Neuronal stem cell (in vitro differentiated cells): Measurements from ENCODE around the gene TLCD4.

Experiments used
- DNase-seq: peaks from one replicate; pipeline ENCODE4 v3.0.0-alpha.2; 2013; ENCODE audit warnings: low spot score
- H2AFZ ChIP-seq: one replicate; pipeline ENCODE4 v1.6.1; 2013; ENCODE audit warnings: mild to moderate bottlenecking, low read length, inconsistent platforms
- H2AK5ac ChIP-seq: 2 replicates; pipeline ENCODE4 v1.6.1; 2013; ENCODE audit warnings: low read depth, mild to moderate bottlenecking, inconsistent platforms, low read length, moderate library complexity, mixed read lengths
- H2BK120ac ChIP-seq: 2 replicates; pipeline ENCODE4 v1.6.1; 2013; ENCODE audit warnings: low read depth, mild to moderate bottlenecking, inconsistent platforms, low read length, moderate library complexity, mixed read lengths
- H2BK12ac ChIP-seq: one replicate; pipeline ENCODE4 v1.6.1; 2013; ENCODE audit warnings: low read length, inconsistent platforms
- H2BK15ac ChIP-seq: 2 replicates; pipeline ENCODE4 v1.6.1; 2013; ENCODE audit warnings: mild to moderate bottlenecking, low read length, inconsistent platforms, mixed read lengths
- H2BK5ac ChIP-seq: one replicate; pipeline ENCODE4 v1.6.1; 2013; ENCODE audit warnings: inconsistent platforms, mild to moderate bottlenecking, low read length, moderate library complexity
- H3K14ac ChIP-seq: one replicate; pipeline ENCODE4 v1.6.1; 2013; ENCODE audit warnings: low read length, inconsistent platforms
- H3K18ac ChIP-seq: 2 replicates; pipeline ENCODE4 v1.6.1; 2013; ENCODE audit warnings: low read length, inconsistent platforms
- H3K23ac ChIP-seq: 2 replicates; pipeline ENCODE4 v1.6.1; 2013; ENCODE audit warnings: low read depth, mild to moderate bottlenecking, mixed read lengths, low read length, inconsistent platforms; ENCODE audit not compliant: poor library complexity
- H3K27ac ChIP-seq: replicated peaks from 3 replicates; pipeline ENCODE4 v1.5.1; 2013; ENCODE audit warnings: low read length, inconsistent platforms
- H3K27me3 ChIP-seq, 3 experiments: 2 replicates each; pipeline ENCODE4 v1.6.1; 2013; ENCODE audit warnings: low read length in 3 of 3, mild to moderate bottlenecking in 2 of 3, inconsistent platforms in 1 of 3, low read depth in 1 of 3, mixed read lengths in 1 of 3, moderate library complexity in 1 of 3; ENCODE audit not compliant: control insufficient read depth in 3 of 3, insufficient read depth in 3 of 3
- H3K36me3 ChIP-seq, 2 donors: replicated peaks in 1 of 2; 2 replicates each; pipeline ENCODE4 v1.6.1; 2013; ENCODE audit warnings: low read length in 2 of 2; ENCODE audit not compliant: control insufficient read depth in 2 of 2, insufficient read depth in 2 of 2
- H3K4ac ChIP-seq: 2 replicates; pipeline ENCODE4 v1.6.1; 2013; ENCODE audit warnings: inconsistent platforms, mild to moderate bottlenecking, low read length, moderate library complexity
- H3K4me1 ChIP-seq, 2 donors: 1 replicate in 1 of 2; 2 replicates in 1 of 2; pipeline ENCODE4 v1.6.1; 2013; ENCODE audit warnings: low read length in 2 of 2, low read depth in 1 of 2; ENCODE audit not compliant: control insufficient read depth in 2 of 2, insufficient read depth in 1 of 2
- H3K4me2 ChIP-seq: one replicate; pipeline ENCODE4 v1.6.1; 2013; ENCODE audit warnings: mild to moderate bottlenecking, low read length, inconsistent platforms; ENCODE audit not compliant: insufficient read depth, poor library complexity, severe bottlenecking
- H3K4me3 ChIP-seq, 2 donors: 2 replicates each; pipeline ENCODE4 v1.5.1; 2013; ENCODE audit warnings: low read length in 2 of 2, mild to moderate bottlenecking in 2 of 2, inconsistent platforms in 1 of 2, moderate library complexity in 1 of 2
- H3K79me1 ChIP-seq: one replicate; pipeline ENCODE4 v1.6.1; 2013; ENCODE audit warnings: low read depth, mild to moderate bottlenecking, inconsistent platforms, low read length, moderate library complexity
- H3K9ac ChIP-seq: one replicate; pipeline ENCODE4 v1.6.1; 2013; ENCODE audit warnings: mild to moderate bottlenecking, low read depth, low read length, inconsistent platforms; ENCODE audit not compliant: poor library complexity
- H3K9me3 ChIP-seq, 2 donors: replicated peaks in 1 of 2; 2 replicates each; pipeline versions ENCODE3 to v1.6.1; 2013; ENCODE audit warnings: low read length in 2 of 2, mild to moderate bottlenecking in 2 of 2, inconsistent platforms in 1 of 2, low read depth in 1 of 2, mixed read lengths in 1 of 2, moderate library complexity in 1 of 2; ENCODE audit not compliant: control insufficient read depth in 2 of 2, insufficient read depth in 1 of 2
- H4K8ac ChIP-seq: one replicate; pipeline ENCODE4 v1.6.1; 2013; ENCODE audit warnings: low read depth, mild to moderate bottlenecking, inconsistent platforms, low read length, moderate library complexity
- H4K91ac ChIP-seq: one replicate; pipeline ENCODE4 v1.6.1; 2013; ENCODE audit warnings: low read length, low read depth, mild to moderate bottlenecking, inconsistent platforms; ENCODE audit not compliant: poor library complexity
- WGBS, 2 donors: extraction: QIAGEN DNeasy Blood & Tissue Kit; methylation state at CpG; one replicate each; pipeline ENCODE4 v1.1.7; 2013; ENCODE audit warnings: missing lambda C conversion rate in 2 of 2, mixed read lengths in 1 of 2; ENCODE audit not compliant: insufficient read length in 2 of 2, insufficient replicate concordance in 1 of 2; ENCODE audit errors: extremely low coverage in 2 of 2; 5-methylcytosine and 5-hydroxymethylcytosine counted together

The TLCD4 gene

GRCh38 chr1:95095833-95096217 is 21.3 kb upstream of the TLCD4 start:
- H3K9me3 ChIP-seq = no peaks in the 10 kb centered on the region
- H2BK15ac ChIP-seq = no peak overlapping the region
- H4K8ac ChIP-seq = no peak overlapping the region
- H3K23ac ChIP-seq = no peak overlapping the region
- H3K9ac ChIP-seq = no peak overlapping the region
- no peak overlapping the region for H2AK5ac ChIP-seq
- H3K4me2 ChIP-seq = no peak overlapping the region
- no peak for DNase-seq
- no peak overlapping the region for H2BK120ac ChIP-seq
- H3K14ac ChIP-seq = no peak overlapping the region
- no peak overlapping the region for H3K4me3 ChIP-seq
- no peak overlapping the region for H2BK12ac ChIP-seq
- no peaks in the 10 kb centered on the region for H3K27me3 ChIP-seq
- no peaks in the 10 kb centered on the region for H3K79me1 ChIP-seq
- H2AFZ ChIP-seq = no peak overlapping the region
- no peaks in the 10 kb centered on the region for H3K4me1 ChIP-seq
- no peak overlapping the region for H2BK5ac ChIP-seq
- H3K27ac ChIP-seq = no peak overlapping the region
- no peak overlapping the region for H3K18ac ChIP-seq
- H4K91ac ChIP-seq = no peak overlapping the region
- H3K4ac ChIP-seq = no peak overlapping the region
- H3K36me3 ChIP-seq = no peaks in the 10 kb centered on the region
- WGBS, 2 donors = no CpG with 5 or more reads among the region's 2 CpGs

GRCh38 chr1:95096218-95096841 is 20.8 kb upstream of the TLCD4 start:
- H3K4me3 ChIP-seq = no peak overlapping the region
- H3K23ac ChIP-seq = no peak overlapping the region
- no peak overlapping the region for H3K14ac ChIP-seq
- H3K9ac ChIP-seq = no peak overlapping the region
- H3K18ac ChIP-seq = no peak overlapping the region
- DNase-seq = no peak
- H3K4me1 ChIP-seq = no peaks in the 10 kb centered on the region
- no peak overlapping the region for H2BK15ac ChIP-seq
- no peaks in the 10 kb centered on the region for H3K9me3 ChIP-seq
- H4K91ac ChIP-seq = no peak overlapping the region
- no peak overlapping the region for H3K4me2 ChIP-seq
- peaks cover 0 to 3% (median 0%) of the 10 kb centered on the region in 3 experiments for H3K27me3 ChIP-seq
- no peak overlapping the region for H2AFZ ChIP-seq
- no CpG with 5 or more reads among the region's 6 CpGs for WGBS, 2 donors
- no peaks in the 10 kb centered on the region for H3K79me1 ChIP-seq
- no peak overlapping the region for H2BK5ac ChIP-seq
- H4K8ac ChIP-seq = no peak overlapping the region
- H3K36me3 ChIP-seq = no peaks in the 10 kb centered on the region
- no peak overlapping the region for H3K27ac ChIP-seq
- H2BK120ac ChIP-seq = no peak overlapping the region
- H2AK5ac ChIP-seq = no peak overlapping the region
- no peak overlapping the region for H3K4ac ChIP-seq
- no peak overlapping the region for H2BK12ac ChIP-seq

- no peak overlapping the region for H2AK5ac ChIP-seq
- H4K8ac ChIP-seq = no peak overlapping the region
- no peak overlapping the region for H3K4me3 ChIP-seq
- no peak overlapping the region for H3K4ac ChIP-seq
- H2BK15ac ChIP-seq = no peak overlapping the region
- WGBS, 2 donors = no CpG with 5 or more reads among the region's 4 CpGs
- H3K23ac ChIP-seq = no peak overlapping the region
- no peak overlapping the region for H3K4me2 ChIP-seq
- H3K4me1 ChIP-seq = no peaks in the 10 kb centered on the region
- no peak overlapping the region for H2BK12ac ChIP-seq
- no peak overlapping the region for H2BK5ac ChIP-seq
- H3K79me1 ChIP-seq = no peaks in the 10 kb centered on the region
- H3K9ac ChIP-seq = no peak overlapping the region
- H2AFZ ChIP-seq = no peak overlapping the region
- H3K18ac ChIP-seq = no peak overlapping the region
- no peaks in the 10 kb centered on the region for H3K36me3 ChIP-seq
- no peaks in the 10 kb centered on the region for H3K9me3 ChIP-seq
- DNase-seq = no peak
- H4K91ac ChIP-seq = no peak overlapping the region
- no peak overlapping the region for H2BK120ac ChIP-seq
- H3K27ac ChIP-seq = no peak overlapping the region
- no peak overlapping the region for H3K14ac ChIP-seq
- peaks cover 0 to 8% (median 0%) of the 10 kb centered on the region in 3 experiments for H3K27me3 ChIP-seq
Measured at GRCh38 chr1:95097426-95097825, 19.7 kb upstream of the TLCD4 start.

- H3K27ac ChIP-seq = no peak overlapping the region
- H3K79me1 ChIP-seq = no peaks in the 10 kb centered on the region
- no peak overlapping the region for H2AFZ ChIP-seq
- no peak overlapping the region for H4K91ac ChIP-seq
- no peak overlapping the region for H4K8ac ChIP-seq
- H3K4ac ChIP-seq = no peak overlapping the region
- no peaks in the 10 kb centered on the region for H3K4me1 ChIP-seq
- no peak overlapping the region for H3K23ac ChIP-seq
- H3K36me3 ChIP-seq = no peaks in the 10 kb centered on the region
- DNase-seq = no peak
- no peak overlapping the region for H2BK12ac ChIP-seq
- H3K27me3 ChIP-seq = peaks cover 0 to 10% (median 0%) of the 10 kb centered on the region in 3 experiments
- no peak overlapping the region for H3K14ac ChIP-seq
- no peak overlapping the region for H3K9ac ChIP-seq
- H3K9me3 ChIP-seq = no peaks in the 10 kb centered on the region
- H3K18ac ChIP-seq = no peak overlapping the region
- no peak overlapping the region for H3K4me2 ChIP-seq
- no CpG with 5 or more reads among the region's 4 CpGs for WGBS, 2 donors
- no peak overlapping the region for H2AK5ac ChIP-seq
- no peak overlapping the region for H2BK5ac ChIP-seq
- no peak overlapping the region for H2BK15ac ChIP-seq
- no peak overlapping the region for H3K4me3 ChIP-seq
- H2BK120ac ChIP-seq = no peak overlapping the region
Measured at GRCh38 chr1:95098196-95098595, 19.0 kb upstream of the TLCD4 start.
